ENCODE data around the gene EMB.
"Not testable (repeated sequence)": the region's sequence is repeated elsewhere in the genome, so short reads cannot be mapped to it uniquely, and the experiment has no call there.

DNA sequence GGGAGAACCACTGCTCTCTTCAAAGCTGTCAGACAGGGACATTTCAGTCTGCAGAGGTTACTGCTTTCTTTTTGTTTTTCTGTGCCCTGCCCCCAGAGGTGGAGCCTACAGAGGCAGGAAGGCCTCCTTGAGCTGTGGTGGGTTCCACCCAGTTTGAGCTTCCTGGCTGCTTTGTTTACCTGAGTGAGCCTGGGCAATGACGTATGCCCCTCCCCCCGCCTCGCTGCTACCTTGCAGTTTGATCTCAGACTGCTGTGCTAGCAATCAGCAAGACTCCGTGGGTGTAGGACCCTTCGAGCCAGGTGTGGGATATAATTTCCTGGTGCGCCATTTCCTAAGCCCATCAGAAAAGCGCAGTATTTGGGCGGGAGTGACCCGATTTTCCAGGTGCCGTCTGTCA lies 48.4 kb upstream of the EMB start:
- TF ChIP-seq, protein P1, sequence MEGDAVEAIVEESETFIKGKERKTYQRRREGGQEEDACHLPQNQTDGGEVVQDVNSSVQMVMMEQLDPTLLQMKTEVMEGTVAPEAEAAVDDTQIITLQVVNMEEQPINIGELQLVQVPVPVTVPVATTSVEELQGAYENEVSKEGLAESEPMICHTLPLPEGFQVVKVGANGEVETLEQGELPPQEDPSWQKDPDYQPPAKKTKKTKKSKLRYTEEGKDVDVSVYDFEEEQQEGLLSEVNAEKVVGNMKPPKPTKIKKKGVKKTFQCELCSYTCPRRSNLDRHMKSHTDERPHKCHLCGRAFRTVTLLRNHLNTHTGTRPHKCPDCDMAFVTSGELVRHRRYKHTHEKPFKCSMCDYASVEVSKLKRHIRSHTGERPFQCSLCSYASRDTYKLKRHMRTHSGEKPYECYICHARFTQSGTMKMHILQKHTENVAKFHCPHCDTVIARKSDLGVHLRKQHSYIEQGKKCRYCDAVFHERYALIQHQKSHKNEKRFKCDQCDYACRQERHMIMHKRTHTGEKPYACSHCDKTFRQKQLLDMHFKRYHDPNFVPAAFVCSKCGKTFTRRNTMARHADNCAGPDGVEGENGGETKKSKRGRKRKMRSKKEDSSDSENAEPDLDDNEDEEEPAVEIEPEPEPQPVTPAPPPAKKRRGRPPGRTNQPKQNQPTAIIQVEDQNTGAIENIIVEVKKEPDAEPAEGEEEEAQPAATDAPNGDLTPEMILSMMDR (IDR thresholded peaks at IDR 0.05; ENCODE audit: poor library complexity) = not testable (repeated sequence)
- not testable (repeated sequence) for TF ChIP-seq EZH2 (IDR thresholded peaks at IDR 0.05; ENCODE audit: borderline replicate concordance); EZH2phosphoT487 (IDR thresholded peaks at IDR 0.05; ENCODE audit: low read depth, severe bottlenecking, unreplicated experiment)

Data from hepatocyte (in vitro differentiated cells).